Neural cell (in vitro differentiated cells): ENCODE data around the gene FAM118A. TPM values are rescaled to one million over a fixed set of nuclear protein-coding genes. Genes with fewer than 3 reads are reported as not detected.

Experiments used
- H2AFZ ChIP-seq: fragments of 200-600, 300-800 bp; sonication (generic), shearing (Covaris generic); 2 replicates; pipeline ENCODE4 v1.6.0; 2014; ENCODE audit warnings: low read depth, mild to moderate bottlenecking, antibody characterized with exemption, low read length, moderate library complexity
- H3F3A ChIP-seq: fragments of 200-600 bp; shearing (Covaris generic); 2 replicates; pipeline ENCODE4 v1.6.1; 2016; ENCODE audit warnings: mild to moderate bottlenecking, moderate library complexity, mixed read lengths, antibody characterized with exemption, low read length; ENCODE audit not compliant: insufficient read depth, poor library complexity, severe bottlenecking
- H3K27ac ChIP-seq: fragments of 200-600, 300-800 bp; sonication (generic), shearing (Covaris generic); 2 replicates; pipeline ENCODE4 v1.5.1; 2014; ENCODE audit warnings: mild to moderate bottlenecking, low read length, moderate library complexity
- H3K27me3 ChIP-seq: fragments of 300-800, 200-600 bp; sonication (generic), shearing (Covaris generic); 2 replicates; pipeline ENCODE4 v1.6.0; 2014; ENCODE audit warnings: mild to moderate bottlenecking, low read depth, low read length, moderate library complexity; ENCODE audit not compliant: insufficient read depth
- H3K36me3 ChIP-seq: fragments of 300-800, 200-600 bp; sonication (generic), shearing (Covaris generic); 2 replicates; pipeline ENCODE4 v1.5.1; 2014; ENCODE audit warnings: mild to moderate bottlenecking, antibody characterized with exemption, low read length, moderate library complexity; ENCODE audit not compliant: insufficient read depth
- H3K4me2 ChIP-seq: fragments of 300-800, 200-600 bp; sonication (generic), shearing (Covaris generic); 2 replicates; pipeline ENCODE4 v1.6.0; 2014; ENCODE audit warnings: mild to moderate bottlenecking, low read length
- H3K4me3 ChIP-seq: fragments of 300-800, 200-600 bp; sonication (generic), shearing (Covaris generic); 2 replicates; pipeline ENCODE4 v1.5.1; 2014; ENCODE audit warnings: mild to moderate bottlenecking, low read length, moderate library complexity
- H3K79me2 ChIP-seq: fragments of 200-600 bp; shearing (Covaris generic); replicated peaks from 2 replicates; pipeline ENCODE4 v1.6.0; 2014; ENCODE audit warnings: mild to moderate bottlenecking, low read length, moderate library complexity; ENCODE audit not compliant: insufficient read depth
- H3K9ac ChIP-seq: fragments of 300-800, 200-600 bp; sonication (generic), shearing (Covaris generic); 2 replicates; pipeline ENCODE4 v1.6.1; 2016; ENCODE audit warnings: mild to moderate bottlenecking, low read length, mixed read lengths
- H3K9me2 ChIP-seq: fragments of 200-600 bp; shearing (Covaris generic); 2 replicates; pipeline ENCODE4 v1.6.1; 2016; ENCODE audit warnings: mild to moderate bottlenecking, low read length, mixed read lengths; ENCODE audit not compliant: insufficient read depth
- H3K9me3 ChIP-seq: fragments of 200-600, 300-800 bp; sonication (generic), shearing (Covaris generic); 2 replicates; pipeline ENCODE4 v1.6.1; 2016; ENCODE audit warnings: mild to moderate bottlenecking, mixed run types, low read length, moderate library complexity, mixed read lengths
- H4K20me1 ChIP-seq: fragments of 200-600 bp; shearing (Covaris generic); 2 replicates; pipeline ENCODE4 v1.6.1; 2016; ENCODE audit warnings: mild to moderate bottlenecking, mixed run types; ENCODE audit not compliant: insufficient read depth
- CTCF ChIP-seq: fragments of 450-650 bp; IDR thresholded peaks from 2 replicates; pipeline ENCODE4 v1.5.1; 2014; ENCODE audit warnings: antibody characterized with exemption, mild to moderate bottlenecking, moderate library complexity; ENCODE audit not compliant: poor library complexity, severe bottlenecking
- EP300 ChIP-seq: fragments of 450-650 bp; conservative IDR thresholded peaks from 2 replicates; pipeline ENCODE4 v1.6.1; 2014; ENCODE audit warnings: antibody characterized with exemption, mild to moderate bottlenecking, moderate library complexity; ENCODE audit not compliant: poor library complexity, severe bottlenecking
- EZH2 ChIP-seq: fragments of 200-600, 300-800 bp; shearing (Covaris generic), sonication (generic); IDR thresholded peaks from 2 replicates; pipeline ENCODE4 v1.6.1; 2014; ENCODE audit warnings: antibody characterized with exemption, low read length, borderline replicate concordance, mild to moderate bottlenecking; ENCODE audit not compliant: insufficient read depth, poor library complexity, severe bottlenecking
- MXI1 ChIP-seq: fragments of 450-650 bp; conservative IDR thresholded peaks from 2 replicates; pipeline ENCODE4 v1.6.1; 2014; ENCODE audit warnings: antibody characterized with exemption, mild to moderate bottlenecking; ENCODE audit not compliant: poor library complexity, severe bottlenecking
- POLR2AphosphoS5 ChIP-seq: IDR thresholded peaks from 2 replicates; pipeline ENCODE4 v1.6.1; 2012
- RAD21 ChIP-seq: fragments of 450-650 bp; conservative IDR thresholded peaks from 2 replicates; pipeline ENCODE4 v1.6.1; 2014; ENCODE audit warnings: antibody characterized with exemption, mild to moderate bottlenecking, moderate library complexity
- REST ChIP-seq: IDR thresholded peaks from 2 replicates; pipeline ENCODE4 v1.6.1; 2012; ENCODE audit warnings: borderline replicate concordance
- SMC3 ChIP-seq: fragments of 450-650 bp; conservative IDR thresholded peaks from 2 replicates; pipeline ENCODE4 v1.6.1; 2014; ENCODE audit warnings: antibody characterized with exemption, mild to moderate bottlenecking, moderate library complexity; ENCODE audit not compliant: poor library complexity
- TAF1 ChIP-seq: IDR thresholded peaks from 2 replicates; pipeline ENCODE4 v1.6.1; 2012; ENCODE audit warnings: low read depth
- polyA plus RNA-seq: library from polyadenylated mRNA; depleted of rRNA; stranded (reverse); fragments of >200 nt; gene quantifications from 2 replicates; pipeline ENCODE4 v1.2.3, GENCODE V29; 2014

The FAM118A gene
- polyA plus RNA-seq, 1 donor from 2014 or later: 9.6 TPM

- Histone ChIP-seq H3K4me2 (no peak overlapping the region), H4K20me1 (no peaks in the 10 kb centered on the region), H3K4me3 (no peak overlapping the region), H3K9me2 (no peaks in the 10 kb centered on the region), H3K27me3 (no peaks in the 10 kb centered on the region), H3F3A (no peaks in the 10 kb centered on the region), H3K27ac (no peak overlapping the region), H2AFZ (no peak overlapping the region), H3K9me3 (no peaks in the 10 kb centered on the region), H3K79me2 (no peaks in the 10 kb centered on the region), H3K9ac (no peak overlapping the region), H3K36me3 (no peaks in the 10 kb centered on the region)
- TF ChIP-seq REST: no peak
- TF ChIP-seq RAD21: no peak
- no peak for TF ChIP-seq EP300
- TF ChIP-seq CTCF: no peak
- no peak for TF ChIP-seq EZH2
- no peak for TF ChIP-seq TAF1
- TF ChIP-seq MXI1: no peak
- TF ChIP-seq POLR2AphosphoS5: no peak
- TF ChIP-seq SMC3: no peak
Measured at GRCh38 chr22:45278125-45278524, 31.6 kb upstream of the FAM118A start.

GRCh38 chr22:45280587-45280980 lies 29.1 kb upstream of the FAM118A start:
- TF ChIP-seq EP300 (no peak), TAF1 (no peak), MXI1 (no peak)
- H3K9me3 ChIP-seq: no peaks in the 10 kb centered on the region
- H3K4me2 ChIP-seq: no peak overlapping the region
- H3K27me3 ChIP-seq: peaks cover 20% of the 10 kb centered on the region
- H3K9ac ChIP-seq: no peak overlapping the region
- H3K36me3 ChIP-seq: no peaks in the 10 kb centered on the region
- H3K9me2 ChIP-seq: no peaks in the 10 kb centered on the region
- H3K4me3 ChIP-seq: no peak overlapping the region
- no peak overlapping the region for H3K27ac ChIP-seq
- no peaks in the 10 kb centered on the region for H3K79me2 ChIP-seq
- H4K20me1 ChIP-seq: no peaks in the 10 kb centered on the region
- H2AFZ ChIP-seq: no peak overlapping the region
- H3F3A ChIP-seq: no peaks in the 10 kb centered on the region

GRCh38 chr22:45281010-45281409 lies 28.7 kb upstream of the FAM118A start:
- Histone ChIP-seq H3K9me2 (no peaks in the 10 kb centered on the region), H4K20me1 (no peaks in the 10 kb centered on the region), H3K9ac (no peak overlapping the region), H3K4me2 (no peak overlapping the region), H3K9me3 (no peaks in the 10 kb centered on the region), H3K4me3 (no peak overlapping the region), H2AFZ (no peak overlapping the region), H3K79me2 (no peaks in the 10 kb centered on the region), H3K27me3 (peaks cover 23% of the 10 kb centered on the region), H3F3A (no peaks in the 10 kb centered on the region), H3K27ac (no peak overlapping the region), H3K36me3 (no peaks in the 10 kb centered on the region)
- TF ChIP-seq SMC3 (no peak), EP300 (no peak), POLR2AphosphoS5 (no peak), REST (no peak), TAF1 (no peak), CTCF (no peak), MXI1 (no peak), RAD21 (no peak), EZH2 (no peak)
